HFFc6 (cell line): ENCODE measurements around the gene XRN2. TPM values are rescaled to one million over a fixed set of nuclear protein-coding genes. Genes with fewer than 3 reads are reported as not detected.

Source experiments
- DNase-seq: peaks from one replicate; pipeline ENCODE4 v3.0.0-alpha.2; 2018
- H3K27ac Mint-ChIP-seq: 2 replicates; pipeline ENCODE4 v1.8.0; 2020; ENCODE audit warnings: mild to moderate bottlenecking, mixed read lengths
- H3K27me3 Mint-ChIP-seq: 2 replicates; pipeline ENCODE4 v1.8.0; 2021; ENCODE audit warnings: mild to moderate bottlenecking, moderate library complexity, mixed read lengths; ENCODE audit not compliant: insufficient read depth
- H3K36me3 Mint-ChIP-seq: 2 replicates; pipeline ENCODE4 v1.8.0; 2021; ENCODE audit warnings: low read depth, mixed read lengths
- H3K4me1 Mint-ChIP-seq: 2 replicates; pipeline ENCODE4 v1.8.0; 2020; ENCODE audit warnings: low read depth, mixed read lengths
- H3K4me3 Mint-ChIP-seq: 2 replicates; pipeline ENCODE4 v1.8.0; 2020; ENCODE audit warnings: mild to moderate bottlenecking, moderate library complexity, mixed read lengths
- H3K9me3 Mint-ChIP-seq: 2 replicates; pipeline ENCODE4 v1.8.0; 2020; ENCODE audit warnings: mild to moderate bottlenecking, mixed read lengths
- total RNA-seq, 6 experiments: library from RNA; stranded (reverse); fragmentation: NEBNext Ultra II Directional; extraction: Animal tissue kit (Norgen Biotek cat#: 25700); gene quantifications; 2 replicates in 1 of 6; 3 replicates in 5 of 6; pipeline ENCODE4 v1.2.3, GENCODE V29; 2021
- TF ChIP-seq, protein P1 (sequence below): fragments of 200-600 bp; sonication (generic); IDR thresholded peaks from 2 replicates; pipeline ENCODE4 v1.5.0; 2021; ENCODE audit warnings: antibody characterized with exemption, mild to moderate bottlenecking

XRN2 gene
- total RNA-seq, 6 experiments from 2014 or later: 53.3 to 66.1 (median 60.3) TPM

DNA sequence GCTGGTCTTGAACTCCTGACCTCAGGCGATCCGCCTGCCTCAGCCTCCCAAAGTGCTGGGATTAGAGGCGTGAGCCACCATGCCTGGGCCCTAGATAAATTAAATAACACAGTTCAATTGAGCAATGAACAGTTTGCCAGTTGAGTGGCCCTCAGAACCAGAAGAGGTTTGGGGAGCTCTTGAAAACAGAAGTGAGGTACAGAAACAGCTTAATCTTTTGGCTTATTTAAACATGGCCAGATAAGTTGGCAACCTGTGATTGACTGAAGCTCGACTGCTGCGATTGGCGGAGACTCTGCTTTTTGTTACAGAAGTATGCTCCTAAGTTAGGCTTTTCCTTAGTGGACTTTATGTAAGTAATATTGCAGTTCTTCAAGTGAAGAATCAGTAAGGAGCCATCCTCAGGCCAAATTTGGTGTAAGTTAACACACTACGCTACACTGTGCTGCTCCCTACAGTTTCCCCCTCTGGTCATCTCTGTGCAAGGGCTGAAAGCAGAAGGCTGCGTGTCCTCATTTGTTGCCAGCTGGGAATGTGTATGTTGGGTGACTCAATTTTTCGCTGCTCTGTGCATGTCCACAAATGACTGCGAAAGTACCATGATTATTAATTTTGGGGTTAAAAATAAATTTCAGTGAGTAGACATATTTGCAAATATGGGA is 9.8 kb downstream of the XRN2 start:
- Mint-ChIP-seq H3K9me3 (no peaks in the 10 kb centered on the region), H3K27me3 (no peaks in the 10 kb centered on the region), H3K27ac (no peak overlapping the region), H3K36me3 (peaks cover 20% of the 10 kb centered on the region), H3K4me3 (no peak overlapping the region), H3K4me1 (peaks cover 59% of the 10 kb centered on the region)
- TF ChIP-seq, protein P1, sequence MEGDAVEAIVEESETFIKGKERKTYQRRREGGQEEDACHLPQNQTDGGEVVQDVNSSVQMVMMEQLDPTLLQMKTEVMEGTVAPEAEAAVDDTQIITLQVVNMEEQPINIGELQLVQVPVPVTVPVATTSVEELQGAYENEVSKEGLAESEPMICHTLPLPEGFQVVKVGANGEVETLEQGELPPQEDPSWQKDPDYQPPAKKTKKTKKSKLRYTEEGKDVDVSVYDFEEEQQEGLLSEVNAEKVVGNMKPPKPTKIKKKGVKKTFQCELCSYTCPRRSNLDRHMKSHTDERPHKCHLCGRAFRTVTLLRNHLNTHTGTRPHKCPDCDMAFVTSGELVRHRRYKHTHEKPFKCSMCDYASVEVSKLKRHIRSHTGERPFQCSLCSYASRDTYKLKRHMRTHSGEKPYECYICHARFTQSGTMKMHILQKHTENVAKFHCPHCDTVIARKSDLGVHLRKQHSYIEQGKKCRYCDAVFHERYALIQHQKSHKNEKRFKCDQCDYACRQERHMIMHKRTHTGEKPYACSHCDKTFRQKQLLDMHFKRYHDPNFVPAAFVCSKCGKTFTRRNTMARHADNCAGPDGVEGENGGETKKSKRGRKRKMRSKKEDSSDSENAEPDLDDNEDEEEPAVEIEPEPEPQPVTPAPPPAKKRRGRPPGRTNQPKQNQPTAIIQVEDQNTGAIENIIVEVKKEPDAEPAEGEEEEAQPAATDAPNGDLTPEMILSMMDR: no peak
- no peak for DNase-seq

DNA sequence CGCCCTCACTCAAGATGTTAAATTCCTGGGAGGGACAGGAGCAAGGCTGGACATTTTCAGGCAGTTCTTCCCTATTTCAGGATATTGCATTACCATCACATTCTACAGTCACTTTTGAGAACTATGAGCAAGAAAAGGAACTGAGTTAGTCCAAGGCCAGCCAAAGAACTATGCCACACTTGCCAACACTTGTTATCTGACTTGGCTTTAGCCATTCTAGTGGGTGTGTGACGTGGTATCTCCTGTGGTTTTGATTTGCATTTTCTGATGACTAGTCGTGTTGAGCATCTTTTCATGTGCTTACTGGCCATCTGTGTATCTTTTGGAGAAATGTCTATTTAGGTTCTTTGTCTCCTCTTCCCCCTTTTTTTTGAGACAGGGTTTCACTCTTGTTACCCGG is 12.0 kb downstream of the XRN2 start:
- peak overlapping the region; percentile 73 for H3K27ac Mint-ChIP-seq
- H3K4me1 Mint-ChIP-seq: peaks cover 51% of the 10 kb centered on the region
- H3K4me3 Mint-ChIP-seq: peak overlapping the region; percentile 46; the same call in 1 of the 2 replicates
- TF ChIP-seq, protein P1: no peak
- peaks cover 2% of the 10 kb centered on the region; the same call in 1 of the 2 replicates for H3K36me3 Mint-ChIP-seq
- DNase-seq: peak; percentile 81
- H3K27me3 Mint-ChIP-seq: no peaks in the 10 kb centered on the region
- no peaks in the 10 kb centered on the region for H3K9me3 Mint-ChIP-seq

DNA sequence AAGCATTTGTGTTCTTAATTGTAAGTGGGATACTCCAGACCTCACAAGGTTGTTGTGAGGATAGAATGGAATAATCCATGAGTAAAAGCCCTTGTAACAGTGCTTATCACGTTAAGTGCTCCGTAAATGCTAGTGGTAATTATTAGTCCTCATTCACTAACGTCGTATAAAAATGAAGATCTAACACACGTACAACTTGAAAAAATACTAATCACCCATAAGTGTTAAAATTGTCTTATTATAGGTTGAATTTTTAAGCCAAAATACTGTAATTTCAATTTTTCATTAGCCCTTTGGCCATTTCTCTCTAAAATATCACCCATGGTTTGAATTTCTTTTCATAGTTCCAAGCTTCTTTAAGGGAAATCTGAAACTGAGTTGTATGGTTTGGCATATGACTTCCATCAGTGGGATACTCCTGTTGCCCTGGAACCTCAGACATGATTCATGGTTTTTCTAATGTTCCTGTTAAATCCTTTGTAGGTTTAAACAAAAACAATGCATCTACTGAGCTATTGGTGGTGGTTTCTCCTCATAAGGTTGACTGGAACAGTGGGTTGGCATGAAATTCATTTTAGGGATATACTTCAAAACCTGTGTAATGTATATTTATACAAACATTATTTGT is 19.1 kb downstream of the XRN2 start:
- Mint-ChIP-seq H3K27ac (no peak overlapping the region), H3K4me3 (no peak overlapping the region), H3K27me3 (no peaks in the 10 kb centered on the region; the same call in 1 of the 2 replicates), H3K36me3 (peaks cover 25% of the 10 kb centered on the region), H3K4me1 (peaks cover 58% of the 10 kb centered on the region), H3K9me3 (no peaks in the 10 kb centered on the region)
- no peak for DNase-seq
- TF ChIP-seq, protein P1: no peak

DNA sequence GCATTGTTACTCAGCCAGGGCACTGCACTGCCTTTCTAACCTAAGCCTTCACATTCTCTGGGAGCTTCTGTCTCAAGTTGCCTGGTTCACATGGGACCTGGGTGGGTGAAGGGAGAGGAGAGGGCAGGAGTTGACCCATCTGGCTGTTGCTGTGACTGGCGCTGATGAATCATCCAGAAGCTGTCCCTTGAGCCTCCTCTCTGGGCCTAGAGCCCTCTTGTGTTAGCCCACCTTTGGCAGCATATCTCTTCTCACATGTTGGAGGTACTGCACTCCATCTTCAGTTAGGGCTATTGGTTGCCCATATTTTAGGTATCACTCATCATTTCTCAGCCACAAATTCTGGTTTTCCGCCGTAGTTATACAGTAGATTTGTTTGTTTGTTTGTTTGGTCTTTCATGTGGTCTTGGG is 19.8 kb downstream of the XRN2 start:
- Mint-ChIP-seq H3K9me3 (no peaks in the 10 kb centered on the region), H3K27me3 (no peaks in the 10 kb centered on the region; the same call in 1 of the 2 replicates), H3K27ac (peak overlapping the region; percentile 66), H3K4me1 (peaks cover 51% of the 10 kb centered on the region), H3K4me3 (0 out of 2 replicates have a peak overlapping the region, but pooled peaks have one; percentile 14), H3K36me3 (peaks cover 25% of the 10 kb centered on the region)
- DNase-seq: no peak
- TF ChIP-seq, protein P1: no peak

DNA sequence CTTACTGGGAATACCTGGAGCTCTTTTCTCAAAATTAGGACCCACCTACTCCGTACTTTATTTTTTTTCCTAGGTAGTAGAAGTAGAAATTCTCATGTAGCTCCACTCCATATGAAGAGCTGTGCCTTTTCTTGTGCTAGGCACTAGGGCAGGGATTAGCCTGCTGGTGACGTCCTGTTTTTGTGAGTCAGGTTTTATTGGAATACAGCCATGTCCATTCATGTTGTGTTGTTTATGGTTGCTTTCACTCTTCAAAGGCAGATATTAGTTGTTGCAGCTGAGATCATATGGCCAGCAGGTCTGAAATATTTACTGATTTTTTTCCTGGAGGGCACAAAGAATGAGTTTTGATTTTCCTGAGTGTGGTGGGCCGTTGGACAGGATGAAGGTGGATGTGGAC is 20.5 kb downstream of the XRN2 start:
- DNase-seq: peak; percentile 81
- Mint-ChIP-seq H3K27me3 (no peaks in the 10 kb centered on the region; the same call in 1 of the 2 replicates), H3K36me3 (peaks cover 25% of the 10 kb centered on the region), H3K9me3 (no peaks in the 10 kb centered on the region), H3K27ac (peak overlapping the region; percentile 66), H3K4me3 (peak overlapping the region; percentile 47), H3K4me1 (peaks cover 44% of the 10 kb centered on the region)
- TF ChIP-seq, protein P1: no peak
